ENCODE results near the gene LRP6.

GRCh38 chr12:12094481-12094880, 172.4 kb downstream of the LRP6 start:
- TF ChIP-seq CTCF (IDR thresholded peaks at IDR 0.05), result no peak
- no peak for TF ChIP-seq POLR2A (IDR thresholded peaks at IDR 0.05)
- no peak for TF ChIP-seq EP300 (IDR thresholded peaks at IDR 0.05)

All from ovary (tissue), 3 donors.